ENCODE data around the gene DAB1.

DNA sequence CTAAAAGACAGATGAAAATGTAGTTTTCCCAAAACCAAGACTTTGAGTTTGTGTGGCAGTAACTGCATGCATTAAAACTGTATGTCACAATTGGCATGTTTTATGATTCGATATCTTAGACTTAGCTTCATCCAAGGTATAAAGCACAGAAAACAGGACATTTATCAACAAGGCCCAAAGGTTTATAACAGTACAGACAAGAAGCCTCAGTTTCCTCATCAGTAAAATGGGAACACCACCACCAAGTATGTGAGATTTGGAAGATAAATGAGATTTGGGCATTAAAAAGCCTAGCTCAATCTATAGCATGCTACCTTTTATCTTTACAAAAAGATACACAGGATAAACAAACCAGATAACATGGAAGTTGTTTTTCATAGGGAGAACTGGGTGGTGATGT lies 128.5 kb downstream of the DAB1 start:
- no peak for TF ChIP-seq ZNF274 (IDR thresholded peaks at IDR 0.05; ENCODE audit: low read depth, low read length)
- TF ChIP-seq YY1 (IDR thresholded peaks at IDR 0.05; ENCODE audit: insufficient read depth, insufficient read length): no peak
- no peak for TF ChIP-seq SUZ12 (IDR thresholded peaks at IDR 0.05; ENCODE audit: extremely low read depth, insufficient read depth, insufficient read length)
